OCI-LY7 (cell line): ENCODE data around the gene TXNIP. TPM values are rescaled to one million over a fixed set of nuclear protein-coding genes. Genes with fewer than 3 reads are reported as not detected.

Experiments
- BruUV-seq: library from RNA; stranded (reverse); fragments of 400-500 nt; replicated peaks from 2 replicates; lab custom pipeline; 2021; lab: Mats Ljungman, UMichigan
- CTCF ChIA-PET: fragments of 300-600 bp; sonication (Branson Sonifier 250); formaldehyde crosslinking; loops from one replicate; lab custom pipeline; 2022; ENCODE audit warnings: antibody characterized with exemption; ENCODE audit not compliant: unreplicated experiment; lab: Charles Lee
- POLR2A ChIA-PET: fragments of 300-600 bp; sonication (Branson Sonifier 250); formaldehyde crosslinking; loops from one replicate; lab custom pipeline; 2022; ENCODE audit warnings: antibody characterized with exemption; lab: Charles Lee
- DNase-seq: peaks from one replicate; pipeline ENCODE4 v3.0.0-alpha.2; 2015; ENCODE audit warnings: low spot score
- H2AFZ ChIP-seq: fragments of 200-600 bp; sonication (generic), shearing (Covaris generic); 2 replicates; pipeline ENCODE4 v1.6.1; 2014; ENCODE audit warnings: mild to moderate bottlenecking, antibody characterized with exemption, low read length, moderate library complexity
- H3K27ac ChIP-seq: fragments of 200-600 bp; sonication (generic); 2 replicates; pipeline ENCODE4 v1.5.1; 2014; ENCODE audit warnings: mixed run types, low read depth, mild to moderate bottlenecking, moderate library complexity, low read length, inconsistent platforms; ENCODE audit not compliant: poor library complexity, severe bottlenecking
- H3K36me3 ChIP-seq: fragments of 200-600 bp; sonication (generic); 2 replicates; pipeline ENCODE4 v1.6.1; 2014; ENCODE audit warnings: mild to moderate bottlenecking, antibody characterized with exemption, low read length, moderate library complexity, mixed read lengths; ENCODE audit not compliant: insufficient read depth
- H3K4me1 ChIP-seq: fragments of 200-600 bp; sonication (generic); 2 replicates; pipeline ENCODE4 v1.5.1; 2014; ENCODE audit warnings: mild to moderate bottlenecking, low read length; ENCODE audit not compliant: insufficient read depth, poor library complexity, severe bottlenecking
- H3K4me2 ChIP-seq: fragments of 200-600 bp; sonication (generic); 2 replicates; pipeline ENCODE4 v1.6.1; 2014; ENCODE audit warnings: mild to moderate bottlenecking, low read length
- H3K4me3 ChIP-seq: fragments of 200-600 bp; sonication (generic); 2 replicates; pipeline ENCODE4 v1.5.1; 2014; ENCODE audit warnings: mild to moderate bottlenecking, low read depth, low read length; ENCODE audit not compliant: poor library complexity, severe bottlenecking
- H3K79me2 ChIP-seq: fragments of 200-600 bp; sonication (generic); 2 replicates; pipeline ENCODE4 v1.6.1; 2016; ENCODE audit warnings: low read depth, mild to moderate bottlenecking, low read length, moderate library complexity, mixed read lengths; ENCODE audit not compliant: insufficient read depth
- H3K9me2 ChIP-seq: fragments of 200-600 bp; sonication (generic); 2 replicates; pipeline ENCODE4 v1.6.1; 2016; ENCODE audit warnings: mild to moderate bottlenecking, low read length, mixed read lengths; ENCODE audit not compliant: insufficient read depth
- H3K9me3 ChIP-seq: fragments of 200-600 bp; sonication (generic); 2 replicates; pipeline ENCODE4 v1.6.1; 2014; ENCODE audit warnings: mild to moderate bottlenecking, mixed run types, low read length, mixed read lengths
- H4K20me1 ChIP-seq: fragments of 200-600 bp; sonication (generic); 2 replicates; pipeline ENCODE4 v1.6.1; 2014; ENCODE audit warnings: mild to moderate bottlenecking, antibody characterized with exemption, low read length, moderate library complexity, mixed read lengths; ENCODE audit not compliant: insufficient read depth
- EZH2phosphoT487 ChIP-seq: fragments of 200-600 bp; sonication (generic); IDR thresholded peaks from 2 replicates; pipeline ENCODE4 v1.6.1; 2018; ENCODE audit warnings: low read depth, borderline replicate concordance, mild to moderate bottlenecking, mixed run types, antibody characterized with exemption, low read length, moderate library complexity, mixed read lengths
- intact Hi-C: fragments of 100-400 bp; cut with micrococcal nuclease; formaldehyde crosslinking; loops from one replicate; pipeline ENCODE4 v1.10.0; 2022; ENCODE audit not compliant: unreplicated experiment
- total RNA-seq, 2 experiments: library from RNA; depleted of rRNA in 1 of 2; stranded (reverse); fragments of >200 nt in 1 of 2; shearing (Covaris generic) in 1 of 2; gene quantifications; 2 replicates each; pipeline ENCODE4 v1.2.3, GENCODE V29; 2014 to 2022
- TF ChIP-seq, protein P1 (sequence below): fragments of 200-600 bp; sonication (generic); conservative IDR thresholded peaks from 2 replicates; pipeline ENCODE4 v1.5.1; 2014; ENCODE audit warnings: mild to moderate bottlenecking, antibody characterized with exemption, low read length, moderate library complexity, mixed read lengths

Gene TXNIP
- total RNA-seq, 2 experiments from 2014 or later = 50.3 to 144 TPM

GRCh38 chr1:146007489-146008133, 11.2 kb upstream of the TXNIP start:
- 0 out of 2 replicates have a peak overlapping the region, but pooled peaks have one; percentile 62 for H3K4me2 ChIP-seq
- no peaks in the 10 kb centered on the region for H3K9me3 ChIP-seq
- H3K36me3 ChIP-seq = no peaks in the 10 kb centered on the region
- H2AFZ ChIP-seq = peak overlapping the region; percentile 76; the same call in 1 of the 2 replicates
- H3K27ac ChIP-seq = no peak overlapping the region
- no peaks in the 10 kb centered on the region for H3K9me2 ChIP-seq
- DNase-seq = no peak
- peaks cover 8% of the 10 kb centered on the region for H3K4me1 ChIP-seq
- BruUV-seq = no TSS peak
- H4K20me1 ChIP-seq = no peaks in the 10 kb centered on the region
- POLR2A ChIA-PET = interaction anchor here (0.6 to 2.4 kb wide), 5 partner anchors 15 to 30 kb away, joined by 3 to 14 read pairs (median 5); no protein-coding TSS in a partner anchor
- H3K4me3 ChIP-seq = no peak overlapping the region
- no peaks in the 10 kb centered on the region for H3K79me2 ChIP-seq
- TF ChIP-seq, protein P1, sequence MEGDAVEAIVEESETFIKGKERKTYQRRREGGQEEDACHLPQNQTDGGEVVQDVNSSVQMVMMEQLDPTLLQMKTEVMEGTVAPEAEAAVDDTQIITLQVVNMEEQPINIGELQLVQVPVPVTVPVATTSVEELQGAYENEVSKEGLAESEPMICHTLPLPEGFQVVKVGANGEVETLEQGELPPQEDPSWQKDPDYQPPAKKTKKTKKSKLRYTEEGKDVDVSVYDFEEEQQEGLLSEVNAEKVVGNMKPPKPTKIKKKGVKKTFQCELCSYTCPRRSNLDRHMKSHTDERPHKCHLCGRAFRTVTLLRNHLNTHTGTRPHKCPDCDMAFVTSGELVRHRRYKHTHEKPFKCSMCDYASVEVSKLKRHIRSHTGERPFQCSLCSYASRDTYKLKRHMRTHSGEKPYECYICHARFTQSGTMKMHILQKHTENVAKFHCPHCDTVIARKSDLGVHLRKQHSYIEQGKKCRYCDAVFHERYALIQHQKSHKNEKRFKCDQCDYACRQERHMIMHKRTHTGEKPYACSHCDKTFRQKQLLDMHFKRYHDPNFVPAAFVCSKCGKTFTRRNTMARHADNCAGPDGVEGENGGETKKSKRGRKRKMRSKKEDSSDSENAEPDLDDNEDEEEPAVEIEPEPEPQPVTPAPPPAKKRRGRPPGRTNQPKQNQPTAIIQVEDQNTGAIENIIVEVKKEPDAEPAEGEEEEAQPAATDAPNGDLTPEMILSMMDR = peak; percentile 62; the same call in 1 of the 2 replicates
- TF ChIP-seq EZH2phosphoT487 = no peak
- CTCF ChIA-PET = interaction anchor here (4.0 kb wide), 1 partner anchor 30 kb away, joined by 20 read pairs; no protein-coding TSS in a partner anchor
- intact Hi-C loops = loop anchor here (1.0 kb wide), 2 partner anchors 11 to 30 kb away; partner anchors contain the start of gene TXNIP

GRCh38 chr1:146001709-146002108, 5.3 kb upstream of the TXNIP start:
- ChIA-PET POLR2A (interaction anchor here (1.1 to 1.7 kb wide), 3 partner anchors 23 to 143 kb away, joined by 4 to 6 read pairs (median 6); partner anchors contain the start of genes ANKRD34A, PIAS3 and POLR3GL), CTCF (interaction anchor here (0.6 to 1.7 kb wide), 2 partner anchors 22 to 83 kb away, joined by 3 to 9 read pairs; partner anchors contain the start of gene PEX11B)
- Histone ChIP-seq H3K4me2 (no peak overlapping the region), H3K36me3 (no peaks in the 10 kb centered on the region), H3K4me1 (peaks cover 34% of the 10 kb centered on the region), H3K9me2 (no peaks in the 10 kb centered on the region), H3K79me2 (peaks cover 8% of the 10 kb centered on the region; the same call in 1 of the 2 replicates), H4K20me1 (no peaks in the 10 kb centered on the region), H3K4me3 (no peak overlapping the region), H2AFZ (no peak overlapping the region), H3K27ac (no peak overlapping the region), H3K9me3 (no peaks in the 10 kb centered on the region)
- TF ChIP-seq, protein P1 = no peak
- no peak for TF ChIP-seq EZH2phosphoT487
- intact Hi-C loops = no loop called here
- no peak for DNase-seq
- no TSS peak for BruUV-seq
